SJCRH30 (cell line): ENCODE measurements around the gene NDUFS7. TPM values are rescaled to one million over a fixed set of nuclear protein-coding genes. Genes with fewer than 3 reads are reported as not detected.
A peak's percentile ranks its signal among the peaks of the same experiment; 100 is the strongest.

Source experiments
- DNase-seq, 2 experiments: peaks; one replicate each; pipeline ENCODE4 v3.0.0-alpha.2; 2015 to 2020
- H3K27ac ChIP-seq: fragments of 250-450 bp; sonication (Bioruptor Pico); 2 replicates; pipeline ENCODE4 v1.5.1; 2020; ENCODE audit warnings: mild to moderate bottlenecking, moderate library complexity
- H3K27me3 ChIP-seq: fragments of 250-450 bp; sonication (Bioruptor Pico); 2 replicates; pipeline ENCODE4 v1.5.1; 2020; ENCODE audit warnings: mild to moderate bottlenecking, moderate library complexity
- H3K36me3 ChIP-seq: fragments of 250-450 bp; sonication (Bioruptor Pico); 2 replicates; pipeline ENCODE4 v1.5.1; 2020; ENCODE audit warnings: mild to moderate bottlenecking, moderate library complexity
- H3K4me1 ChIP-seq: fragments of 250-450 bp; sonication (Bioruptor Pico); 2 replicates; pipeline ENCODE4 v1.5.1; 2020; ENCODE audit warnings: mild to moderate bottlenecking, moderate library complexity
- H3K4me3 ChIP-seq: fragments of 250-450 bp; sonication (Bioruptor Pico); 2 replicates; pipeline ENCODE4 v1.5.1; 2020; ENCODE audit warnings: mild to moderate bottlenecking, moderate library complexity
- H3K9me3 ChIP-seq: fragments of 250-450 bp; sonication (Bioruptor Pico); replicated peaks from 2 replicates; pipeline ENCODE4 v1.5.1; 2020; ENCODE audit warnings: mild to moderate bottlenecking, moderate library complexity
- total RNA-seq: library from RNA; depleted of rRNA; stranded (reverse); fragments of >200 nt; shearing (Covaris generic); gene quantifications from 2 replicates; pipeline ENCODE4 v1.2.3, GENCODE V29; 2014; rRNA removed

Gene NDUFS7
- total RNA-seq, result 31.4 and 39.6 TPM in 2 replicates

- peak within 1 kb of the TSS; percentile 86 for H3K4me3 ChIP-seq
- peak within 1 kb of the TSS; percentile 38 for H3K27ac ChIP-seq
- no peaks in the 10 kb centered on the region for H3K27me3 ChIP-seq
- DNase-seq, result peak; percentile 88 to 94
- H3K9me3 ChIP-seq, result no peaks in the 10 kb centered on the region
- peaks cover 5% of the 10 kb centered on the region for H3K4me1 ChIP-seq
- H3K36me3 ChIP-seq, result no peaks in the 10 kb centered on the region
These were observed at the start of gene NDUFS7 for GRCh38 chr19:1383312-1384084. NDUFS7 (plus strand) TSS chr19:1383907; CDS start chr19:1383927, 20 bp downstream.

GRCh38 chr19:1336079-1336684, 47.5 kb upstream of the NDUFS7 start:
- no peaks in the 10 kb centered on the region for H3K36me3 ChIP-seq
- H3K4me1 ChIP-seq, result peaks cover 10% of the 10 kb centered on the region; the same call in 1 of the 2 replicates

DNA sequence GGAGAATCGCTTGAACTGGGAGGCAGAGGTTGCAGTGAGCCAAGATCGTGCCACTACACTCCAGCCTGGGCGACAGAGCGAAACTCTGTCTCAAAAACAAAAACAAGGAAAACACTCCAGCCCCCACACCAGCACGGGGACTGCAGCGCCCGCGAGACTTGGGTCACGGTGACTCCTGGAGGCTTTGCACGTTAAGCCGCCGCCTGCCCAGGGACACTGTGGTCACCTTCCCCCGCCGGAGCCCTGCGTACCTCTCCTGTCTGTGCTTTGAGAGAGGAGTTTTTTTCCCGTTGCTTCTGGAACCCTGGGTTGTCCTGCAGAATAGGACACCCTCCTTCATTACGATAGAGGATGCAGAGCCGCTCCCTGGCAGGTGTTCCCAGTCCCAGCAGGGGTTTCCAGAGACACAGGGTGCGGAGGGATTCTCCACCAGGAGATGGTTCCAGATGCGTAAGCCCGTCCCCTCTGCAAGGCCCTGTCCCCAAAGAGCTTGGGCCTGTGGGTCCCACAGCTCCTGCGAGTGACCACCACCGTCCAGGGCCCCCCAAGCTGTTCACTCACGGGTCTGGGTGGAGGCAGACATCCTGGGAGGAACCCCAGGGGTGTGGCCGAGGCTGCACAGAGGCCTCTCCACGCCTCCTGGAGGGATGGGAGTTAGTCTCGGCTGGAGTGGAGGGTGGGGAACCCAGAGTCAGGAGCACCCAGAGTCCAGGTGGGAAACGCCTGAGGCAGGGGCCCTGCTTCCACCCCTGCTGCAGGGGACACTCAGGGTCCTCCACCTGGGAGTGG, 42.8 kb upstream of the NDUFS7 start:
- no peaks in the 10 kb centered on the region for H3K36me3 ChIP-seq
- H3K27ac ChIP-seq, result no peak overlapping the region
- no peaks in the 10 kb centered on the region for H3K4me1 ChIP-seq
- H3K27me3 ChIP-seq, result peaks cover 13% of the 10 kb centered on the region
- no peak overlapping the region for H3K4me3 ChIP-seq
- no peak for DNase-seq
- H3K9me3 ChIP-seq, result no peaks in the 10 kb centered on the region

More at GRCh38 chr19:1336079-1336684, 47.5 kb upstream of the NDUFS7 start:
- no peaks in the 10 kb centered on the region for H3K9me3 ChIP-seq
- H3K27ac ChIP-seq, result no peak overlapping the region
- no peak for DNase-seq
- H3K4me3 ChIP-seq, result no peak overlapping the region
- peaks cover 12% of the 10 kb centered on the region for H3K27me3 ChIP-seq

GRCh38 chr19:1343041-1343440, 40.7 kb upstream of the NDUFS7 start:
- Histone ChIP-seq H3K27me3 (peaks cover 13% of the 10 kb centered on the region), H3K9me3 (no peaks in the 10 kb centered on the region), H3K36me3 (no peaks in the 10 kb centered on the region), H3K4me1 (no peaks in the 10 kb centered on the region), H3K27ac (no peak overlapping the region), H3K4me3 (no peak overlapping the region)
- no peak for DNase-seq

- H3K27ac ChIP-seq, result no peak overlapping the region
- H3K4me3 ChIP-seq, result no peak overlapping the region
- H3K27me3 ChIP-seq, result no peaks in the 10 kb centered on the region
- H3K4me1 ChIP-seq, result peaks cover under 1% of the 10 kb centered on the region; the same call in 1 of the 2 replicates
- no peaks in the 10 kb centered on the region for H3K9me3 ChIP-seq
- no peaks in the 10 kb centered on the region for H3K36me3 ChIP-seq
- DNase-seq, result no peak
These were observed 34.5 kb upstream of the NDUFS7 start for GRCh38 chr19:1349211-1349610.

- Histone ChIP-seq H3K4me3 (no peak overlapping the region), H3K27ac (no peak overlapping the region), H3K4me1 (peaks cover 3% of the 10 kb centered on the region; the same call in 1 of the 2 replicates), H3K36me3 (no peaks in the 10 kb centered on the region), H3K9me3 (no peaks in the 10 kb centered on the region), H3K27me3 (no peaks in the 10 kb centered on the region)
- DNase-seq, result no peak
These were observed 32.8 kb upstream of the NDUFS7 start for GRCh38 chr19:1350867-1351266.

GRCh38 chr19:1351381-1351851, 32.3 kb upstream of the NDUFS7 start:
- Histone ChIP-seq H3K36me3 (no peaks in the 10 kb centered on the region), H3K9me3 (no peaks in the 10 kb centered on the region), H3K4me1 (peaks cover 6% of the 10 kb centered on the region; the same call in 1 of the 2 replicates), H3K4me3 (no peak overlapping the region), H3K27me3 (no peaks in the 10 kb centered on the region), H3K27ac (no peak overlapping the region)
- DNase-seq, result no peak

GRCh38 chr19:1353144-1353543, 30.6 kb upstream of the NDUFS7 start:
- 0 out of 2 replicates have a peak, but pooled peaks cover 5% of the 10 kb centered on the region for H3K36me3 ChIP-seq

GRCh38 chr19:1354970-1355567, 28.6 kb upstream of the NDUFS7 start:
- Histone ChIP-seq H3K4me3 (peak overlapping the region; percentile 98), H3K27ac (peak overlapping the region; percentile 79)
- DNase-seq, result no peak

More at GRCh38 chr19:1353144-1353543, 30.6 kb upstream of the NDUFS7 start:
- Histone ChIP-seq H3K27ac (no peak overlapping the region), H3K27me3 (no peaks in the 10 kb centered on the region), H3K4me3 (no peak overlapping the region), H3K9me3 (no peaks in the 10 kb centered on the region), H3K4me1 (peaks cover 11% of the 10 kb centered on the region; the same call in 1 of the 2 replicates)
- no peak for DNase-seq

DNA sequence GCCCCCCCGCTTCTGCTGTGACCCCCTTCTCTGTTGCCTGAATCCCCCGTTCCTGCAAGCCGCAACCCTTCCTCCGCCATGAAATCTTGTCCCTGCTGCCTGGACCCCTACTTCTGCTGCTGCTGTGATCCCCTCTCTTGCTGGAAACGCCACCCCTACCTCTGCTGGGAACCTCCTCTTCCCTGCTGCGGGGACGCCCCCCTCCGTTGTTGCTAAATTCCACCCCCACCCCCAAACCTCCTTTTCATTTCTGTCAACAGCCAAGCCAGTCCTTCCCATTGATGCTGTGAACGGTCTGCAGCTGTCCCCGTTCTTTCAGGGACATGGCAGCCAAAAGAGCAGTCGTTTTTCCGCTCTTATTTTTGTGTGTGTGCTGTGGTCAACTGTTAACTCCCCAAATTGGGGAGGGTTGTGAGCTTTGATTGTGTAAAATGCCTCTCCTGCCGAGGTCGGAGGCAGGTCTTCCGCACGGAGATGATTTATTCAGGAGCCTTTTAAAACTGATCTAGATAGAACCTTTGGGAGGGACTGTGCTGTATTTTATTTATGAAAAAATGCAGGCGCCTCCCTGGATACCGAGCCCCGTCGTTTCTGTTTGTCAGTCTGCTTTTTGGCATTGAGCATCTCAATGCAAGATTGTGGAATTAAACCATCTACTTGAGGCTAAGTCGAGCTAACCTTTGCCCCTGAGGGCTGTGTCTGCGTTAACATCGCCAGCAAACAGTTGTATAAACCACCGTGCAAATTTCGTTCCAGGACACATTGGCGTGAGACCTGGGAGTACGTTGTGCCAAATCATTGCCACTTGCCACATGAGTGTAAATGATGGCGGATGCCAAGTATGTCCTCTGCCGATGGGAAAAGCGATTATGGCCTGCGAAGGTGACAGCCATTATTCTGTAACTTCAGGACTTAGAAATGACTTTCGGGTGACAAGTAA, 27.9 kb upstream of the NDUFS7 start:
- DNase-seq, result peak; percentile 76 to 82
- H3K27ac ChIP-seq, result peak overlapping the region; percentile 79
- peak overlapping the region; percentile 98 for H3K4me3 ChIP-seq
- no peaks in the 10 kb centered on the region for H3K27me3 ChIP-seq
- H3K4me1 ChIP-seq, result peaks cover 21% of the 10 kb centered on the region
- H3K36me3 ChIP-seq, result peaks cover 9% of the 10 kb centered on the region
- H3K9me3 ChIP-seq, result no peaks in the 10 kb centered on the region

More at GRCh38 chr19:1354970-1355567, 28.6 kb upstream of the NDUFS7 start:
- H3K4me1 ChIP-seq, result peaks cover 13% of the 10 kb centered on the region
- H3K36me3 ChIP-seq, result 0 out of 2 replicates have a peak, but pooled peaks cover 5% of the 10 kb centered on the region
- no peaks in the 10 kb centered on the region for H3K27me3 ChIP-seq
- no peaks in the 10 kb centered on the region for H3K9me3 ChIP-seq

GRCh38 chr19:1356508-1356865, 27.2 kb upstream of the NDUFS7 start:
- Histone ChIP-seq H3K36me3 (peaks cover 9% of the 10 kb centered on the region), H3K27me3 (no peaks in the 10 kb centered on the region), H3K9me3 (no peaks in the 10 kb centered on the region), H3K4me1 (peaks cover 21% of the 10 kb centered on the region), H3K27ac (peak overlapping the region; percentile 79), H3K4me3 (peak overlapping the region; percentile 98)
- no peak for DNase-seq

DNA sequence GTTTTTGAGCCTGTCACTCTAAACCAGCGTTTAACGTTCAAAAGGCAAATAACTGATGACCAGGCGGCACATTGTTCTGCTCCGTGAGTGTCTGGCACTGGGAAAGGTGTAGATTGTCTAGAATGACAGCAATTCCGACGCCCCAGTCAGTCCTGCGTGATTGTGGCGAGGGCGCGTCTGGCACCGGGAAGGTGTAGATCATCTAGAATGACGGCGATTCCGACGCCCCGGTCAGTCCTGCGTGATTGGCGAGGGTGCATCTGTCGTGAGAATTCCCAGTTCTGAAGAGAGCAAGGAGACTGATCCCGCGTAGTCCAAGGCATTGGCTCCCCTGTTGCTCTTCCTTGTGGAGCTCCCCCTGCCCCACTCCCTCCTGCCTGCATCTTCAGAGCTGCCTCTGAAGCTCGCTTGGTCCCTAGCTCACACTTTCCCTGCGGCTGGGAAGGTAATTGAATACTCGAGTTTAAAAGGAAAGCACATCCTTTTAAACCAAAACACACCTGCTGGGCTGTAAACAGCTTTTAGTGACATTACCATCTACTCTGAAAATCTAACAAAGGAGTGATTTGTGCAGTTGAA, 26.1 kb upstream of the NDUFS7 start:
- no peak for DNase-seq
- Histone ChIP-seq H3K27me3 (no peaks in the 10 kb centered on the region), H3K4me3 (no peak overlapping the region), H3K4me1 (peaks cover 27% of the 10 kb centered on the region), H3K27ac (no peak overlapping the region), H3K9me3 (no peaks in the 10 kb centered on the region), H3K36me3 (peaks cover 12% of the 10 kb centered on the region)

DNA sequence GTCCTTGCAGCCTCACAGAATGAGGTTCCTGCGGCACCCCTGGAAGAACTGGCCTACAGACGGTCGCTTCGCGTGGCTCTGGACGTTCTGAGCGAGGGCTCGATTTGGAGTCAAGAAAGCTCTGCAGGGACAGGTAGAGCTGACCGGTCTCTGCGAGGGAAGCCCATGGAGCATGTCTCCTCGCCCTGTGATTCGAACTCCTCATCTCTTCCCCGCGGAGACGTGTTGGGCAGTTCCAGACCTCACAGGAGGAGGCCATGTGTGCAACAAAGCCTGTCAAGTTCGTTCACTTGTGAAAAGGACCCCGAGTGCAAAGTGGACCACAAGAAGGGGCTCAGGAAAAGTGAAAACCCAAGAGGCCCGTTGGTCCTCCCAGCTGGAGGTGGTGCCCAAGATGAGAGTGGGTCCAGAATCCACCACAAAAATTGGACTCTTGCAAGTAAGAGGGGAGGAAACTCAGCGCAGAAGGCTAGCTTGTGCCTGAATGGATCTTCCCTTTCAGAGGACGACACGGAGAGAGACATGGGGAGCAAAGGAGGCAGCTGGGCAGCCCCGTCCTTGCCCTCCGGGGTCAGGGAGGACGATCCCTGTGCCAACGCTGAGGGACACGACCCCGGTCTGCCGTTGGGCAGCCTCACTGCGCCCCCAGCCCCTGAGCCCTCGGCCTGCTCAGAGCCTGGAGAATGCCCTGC, 23.4 kb upstream of the NDUFS7 start:
- Histone ChIP-seq H3K9me3 (no peaks in the 10 kb centered on the region), H3K27ac (peak overlapping the region; percentile 89), H3K4me1 (peaks cover 25% of the 10 kb centered on the region), H3K27me3 (no peaks in the 10 kb centered on the region), H3K36me3 (peaks cover 24% of the 10 kb centered on the region), H3K4me3 (peak overlapping the region; percentile 58)
- no peak for DNase-seq
